NCI-H2029 treated with DMSO at 0.1 percent for 48 hours (cell line): ENCODE data around the gene PLET1.

Source experiments
- DNase-seq: peaks from one replicate; lab custom pipeline; 2025; lab: John Stamatoyannopoulos, UW

Gene PLET1

GRCh38 chr11:112238041-112238440, 22.6 kb downstream of the PLET1 start:
- DNase-seq, result no peak

GRCh38 chr11:112237451-112237850, 23.2 kb downstream of the PLET1 start:
- DNase-seq, result no peak

GRCh38 chr11:112235750-112236390, 24.8 kb downstream of the PLET1 start:
- DNase-seq, result no peak

- no peak for DNase-seq
Observed at GRCh38 chr11:112231952-112232351, 28.7 kb downstream of the PLET1 start.

GRCh38 chr11:112229746-112230433, 30.8 kb downstream of the PLET1 start:
- DNase-seq, result no peak

- DNase-seq, result no peak
Observed at GRCh38 chr11:112229159-112229558, 31.5 kb downstream of the PLET1 start.

- DNase-seq, result no peak
Observed at GRCh38 chr11:112228706-112229105, 32.0 kb downstream of the PLET1 start.

- DNase-seq, result no peak
Observed at GRCh38 chr11:112227471-112227870, 33.2 kb downstream of the PLET1 start.

GRCh38 chr11:112226831-112227401, 33.7 kb downstream of the PLET1 start:
- no peak for DNase-seq

GRCh38 chr11:112226062-112226830, 34.4 kb downstream of the PLET1 start, which contains the start of gene PTS:
PTS (plus strand) TSS chr11:112226428; CDS start chr11:112226444, 16 bp downstream.
- DNase-seq, result peak; percentile 61

- DNase-seq, result no peak
Observed at GRCh38 chr11:112225753-112226061, 35.0 kb downstream of the PLET1 start.

- no peak for DNase-seq
Observed at GRCh38 chr11:112223754-112224532, 36.7 kb downstream of the PLET1 start.

- no peak for DNase-seq
Observed at GRCh38 chr11:112223121-112223520, 37.5 kb downstream of the PLET1 start.

GRCh38 chr11:112222303-112222702, 38.4 kb downstream of the PLET1 start:
- DNase-seq, result no peak

- no peak for DNase-seq
Observed at GRCh38 chr11:112221274-112221835, 39.3 kb downstream of the PLET1 start.

- peak; percentile 83 for DNase-seq
Observed at GRCh38 chr11:112219476-112220232, 41.0 kb downstream of the PLET1 start.

- DNase-seq, result no peak
Observed at GRCh38 chr11:112216561-112217105, 44.0 kb downstream of the PLET1 start.

GRCh38 chr11:112215621-112216020, 45.0 kb downstream of the PLET1 start:
- no peak for DNase-seq

GRCh38 chr11:112213753-112214152, 46.9 kb downstream of the PLET1 start:
- DNase-seq, result no peak

- no peak for DNase-seq
Observed at GRCh38 chr11:112212710-112213109, 48.0 kb downstream of the PLET1 start.

GRCh38 chr11:112212290-112212689, 48.4 kb downstream of the PLET1 start:
- no peak for DNase-seq
